ENCODE data around the gene SF3A1.

The SF3A1 gene

DNA sequence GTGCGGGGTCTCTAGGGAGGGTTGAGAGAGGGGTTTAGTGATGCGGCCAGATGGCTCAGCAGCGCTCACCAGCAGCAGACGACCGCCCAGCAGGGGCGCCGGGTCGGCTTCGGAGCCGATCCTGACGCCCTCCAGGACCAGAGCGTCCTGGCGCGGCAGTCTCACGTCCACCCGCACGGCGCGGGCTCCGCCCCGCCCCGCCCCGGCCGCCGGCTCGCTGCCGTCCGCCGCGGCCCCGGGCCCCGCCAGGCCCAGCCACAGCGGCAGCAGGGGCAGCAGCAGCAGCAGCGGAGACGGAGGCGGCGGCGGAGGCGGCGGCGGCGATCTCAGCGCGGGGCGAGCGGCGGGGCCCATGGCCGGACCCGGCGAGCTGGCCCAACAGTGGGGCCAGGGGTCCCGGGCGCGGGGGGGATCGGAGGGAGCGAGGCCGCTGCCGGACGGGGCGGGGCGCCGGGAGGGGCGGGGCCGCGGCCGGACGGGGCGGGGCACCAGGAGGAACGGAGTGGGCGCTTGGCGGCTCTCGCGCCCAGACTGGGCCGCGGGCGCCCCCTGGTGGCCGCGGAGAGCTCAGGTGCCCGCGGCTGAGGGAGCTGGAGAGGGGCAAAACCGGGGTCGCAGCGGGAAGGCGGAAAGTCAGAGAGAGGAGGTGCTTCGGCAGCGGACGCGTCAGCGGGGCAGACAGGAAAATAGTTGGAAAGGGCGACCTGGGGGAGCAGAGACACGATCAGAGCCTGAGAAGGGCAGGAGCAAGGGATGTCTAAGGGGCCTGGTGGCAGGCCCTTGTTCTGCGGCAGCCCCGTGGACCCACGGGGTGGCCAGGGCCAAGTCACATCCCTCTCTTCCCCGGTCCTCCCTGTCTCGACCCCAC is 30.5 kb upstream of the SF3A1 start, which contains the start of gene RNF215:
TSS of gene RNF215 (minus strand) at position 452 of the 868 bp plus-strand sequence. CDS start at position 354, 98 bp downstream.
- in situ Hi-C loops (cut with MboI; ENCODE audit: low sequenced_read_pairs), result loop anchor here (5.0 to 10.0 kb wide), 2 partner anchors 122 to 280 kb away; partner anchors contain the start of gene OSM

DNA sequence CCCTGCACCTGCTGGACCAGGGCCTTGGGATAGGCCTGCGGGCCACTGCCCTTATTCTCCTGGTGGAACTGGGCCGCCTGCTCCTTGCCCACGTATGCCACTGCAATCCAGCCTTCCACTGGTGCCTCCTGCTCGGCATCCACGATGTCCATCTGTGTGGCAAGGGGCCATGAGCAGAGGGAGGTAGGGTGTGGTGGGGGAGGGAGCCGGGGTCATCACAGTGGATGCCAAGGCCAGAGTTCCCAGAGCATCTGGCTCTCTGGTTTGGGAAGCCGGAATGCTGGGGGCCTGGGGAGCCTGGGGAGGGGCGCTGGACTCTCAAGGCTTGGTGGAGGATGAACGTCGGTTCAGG is 29.9 kb upstream of the SF3A1 start:
- in situ Hi-C loops (cut with MboI; ENCODE audit: low sequenced_read_pairs), result loop anchor here (5.0 to 10.0 kb wide), 2 partner anchors 122 to 279 kb away; partner anchors contain the start of gene OSM

- in situ Hi-C loops (cut with MboI; ENCODE audit: low sequenced_read_pairs), result loop anchor here (5.0 to 10.0 kb wide), 2 partner anchors 121 to 279 kb away; partner anchors contain the start of gene OSM
Observed at GRCh38 chr22:30385942-30386341, 29.2 kb upstream of the SF3A1 start.

GRCh38 chr22:30383061-30383460 is 26.4 kb upstream of the SF3A1 start:
- in situ Hi-C loops (cut with MboI; ENCODE audit: low sequenced_read_pairs), result loop anchor here (10.0 kb wide), 1 partner anchor 118 kb away; the partner anchor contains the start of gene OSM

- in situ Hi-C loops (cut with MboI; ENCODE audit: low sequenced_read_pairs), result loop anchor here (10.0 kb wide), 1 partner anchor 118 kb away; the partner anchor contains the start of gene OSM
Observed at GRCh38 chr22:30382340-30382739, 25.6 kb upstream of the SF3A1 start.

DNA sequence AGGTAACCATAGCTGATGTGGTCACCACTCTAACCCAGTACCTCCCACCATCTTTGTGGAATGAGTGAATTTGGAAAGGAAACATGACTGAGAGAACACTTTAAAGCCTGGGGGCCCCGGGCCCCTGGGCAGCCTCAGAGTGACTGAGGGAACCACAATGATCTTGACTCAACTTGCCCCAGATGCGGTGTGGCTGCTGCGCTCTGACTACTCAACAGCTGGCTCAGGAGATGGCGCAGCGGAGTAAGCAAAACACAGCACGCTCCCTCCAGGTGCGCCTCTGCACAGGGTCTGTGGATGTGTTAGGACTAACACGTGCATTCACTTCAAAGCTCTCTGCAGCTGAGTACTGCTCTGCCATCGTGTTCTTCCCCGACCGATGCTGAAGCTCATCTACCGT is 24.6 kb upstream of the SF3A1 start:
- in situ Hi-C loops (cut with MboI; ENCODE audit: low sequenced_read_pairs), result loop anchor here (10.0 kb wide), 1 partner anchor 116 kb away; the partner anchor contains the start of gene OSM

- in situ Hi-C loops (cut with MboI; ENCODE audit: low sequenced_read_pairs), result loop anchor here (10.0 kb wide), 1 partner anchor 115 kb away; the partner anchor contains the start of gene OSM
Observed at GRCh38 chr22:30380011-30380410, 23.3 kb upstream of the SF3A1 start.

- in situ Hi-C loops (cut with MboI; ENCODE audit: low sequenced_read_pairs), result no loop called here
Observed at GRCh38 chr22:30375312-30375849, 18.7 kb upstream of the SF3A1 start.

DNA sequence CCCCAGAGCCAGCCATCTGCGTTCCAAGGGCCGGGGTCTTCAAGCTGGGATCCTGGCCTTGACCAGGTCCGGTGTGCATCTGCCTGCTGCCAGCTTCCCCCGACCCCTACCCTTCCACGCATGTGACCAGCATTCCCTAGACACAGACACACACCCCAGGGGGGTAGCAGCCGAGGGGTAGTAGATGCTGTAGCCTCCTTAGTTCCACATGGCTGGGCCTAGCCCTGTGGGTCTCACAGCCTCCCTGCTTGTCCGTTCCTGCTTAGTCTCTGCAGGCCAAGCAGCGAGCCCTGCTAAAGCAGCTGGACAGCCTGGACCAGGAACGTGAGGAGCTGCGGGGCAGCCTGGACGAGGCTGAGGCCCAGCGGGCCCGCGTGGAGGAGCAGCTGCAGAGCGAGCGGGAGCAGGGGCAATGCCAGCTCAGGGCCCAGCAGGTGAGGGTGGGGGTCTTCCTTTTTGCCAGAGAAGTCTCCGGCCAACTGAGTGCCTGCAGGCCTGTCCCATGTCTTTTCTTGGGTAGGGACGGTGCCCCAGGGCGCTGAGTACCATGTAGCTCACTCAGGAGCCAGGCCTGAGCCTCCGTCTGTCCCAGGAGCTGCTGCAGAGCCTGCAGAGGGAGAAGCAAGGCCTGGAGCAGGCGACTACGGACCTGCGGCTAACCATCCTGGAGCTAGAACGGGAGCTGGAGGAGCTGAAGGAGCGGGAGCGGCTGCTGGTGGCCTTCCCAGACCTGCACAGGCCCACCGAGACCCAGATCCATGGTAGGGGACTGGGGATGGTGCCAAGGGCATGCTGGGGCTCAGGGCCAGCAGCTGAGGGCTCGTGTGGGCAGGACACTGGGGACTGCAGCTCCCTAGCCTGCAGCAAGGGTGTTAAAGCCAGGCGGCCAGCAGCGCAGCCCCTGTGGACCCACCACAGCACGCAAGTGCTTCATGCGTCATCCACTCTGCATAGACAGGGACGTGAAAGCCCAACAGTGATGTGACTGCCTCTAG is 16.9 kb upstream of the SF3A1 start:
- in situ Hi-C loops (cut with MboI; ENCODE audit: low sequenced_read_pairs), result no loop called here

DNA sequence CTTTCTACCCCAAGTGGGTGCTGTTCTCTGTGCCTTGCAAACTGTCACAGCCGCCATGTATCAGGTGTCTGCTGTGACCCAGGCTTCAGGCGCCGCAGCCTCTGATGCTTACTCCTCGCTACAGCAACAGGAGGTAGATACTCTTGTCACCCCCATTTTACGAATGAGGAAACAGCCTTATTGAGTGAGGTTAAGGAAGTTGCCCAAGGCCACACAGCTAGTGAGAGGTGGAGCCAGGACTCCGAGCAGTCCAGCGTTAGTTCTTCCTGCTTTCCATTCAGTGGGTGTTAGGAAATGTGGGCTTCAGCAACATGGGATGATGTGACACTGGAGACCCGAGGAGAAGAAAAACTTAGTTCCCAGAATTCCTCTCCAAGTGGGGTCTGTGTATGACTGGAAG is 16.2 kb upstream of the SF3A1 start:
- in situ Hi-C loops (cut with MboI; ENCODE audit: low sequenced_read_pairs), result no loop called here

- in situ Hi-C loops (cut with MboI; ENCODE audit: low sequenced_read_pairs), result no loop called here
Observed at GRCh38 chr22:30371981-30372380, 15.3 kb upstream of the SF3A1 start.

- in situ Hi-C loops (cut with MboI; ENCODE audit: low sequenced_read_pairs), result no loop called here
Observed at GRCh38 chr22:30371321-30371720, 14.6 kb upstream of the SF3A1 start.

- in situ Hi-C loops (cut with MboI; ENCODE audit: low sequenced_read_pairs), result no loop called here
Observed at GRCh38 chr22:30370641-30371230, 14.0 kb upstream of the SF3A1 start.

- in situ Hi-C loops (cut with MboI; ENCODE audit: low sequenced_read_pairs), result no loop called here
Observed at GRCh38 chr22:30368420-30368819, 11.7 kb upstream of the SF3A1 start.

DNA sequence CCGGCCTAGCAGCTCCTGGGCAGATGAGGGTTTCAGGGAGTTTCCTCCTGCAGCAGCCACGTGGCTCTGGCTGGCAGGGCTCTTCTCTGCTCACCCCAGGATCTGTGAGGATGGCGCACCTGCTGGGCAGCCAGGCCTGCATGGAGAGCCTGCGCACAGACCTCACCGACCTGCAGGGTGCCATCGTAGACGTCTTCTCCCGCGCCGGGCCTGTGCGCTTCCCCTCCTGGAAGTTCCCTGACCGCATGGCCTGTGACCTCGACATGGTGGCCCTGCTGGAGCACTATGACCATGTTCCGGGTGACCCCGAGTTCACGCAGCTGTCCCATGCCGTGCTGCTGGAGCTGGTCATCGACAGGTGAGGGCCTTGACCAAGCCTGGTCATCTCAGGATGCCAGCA is 9.2 kb upstream of the SF3A1 start:
- in situ Hi-C loops (cut with MboI; ENCODE audit: low sequenced_read_pairs), result no loop called here

- in situ Hi-C loops (cut with MboI; ENCODE audit: low sequenced_read_pairs), result no loop called here
Observed at GRCh38 chr22:30362651-30363281, 6.1 kb upstream of the SF3A1 start.

- in situ Hi-C loops (cut with MboI; ENCODE audit: low sequenced_read_pairs), result no loop called here
Observed at GRCh38 chr22:30361916-30362650, 5.4 kb upstream of the SF3A1 start.

DNA sequence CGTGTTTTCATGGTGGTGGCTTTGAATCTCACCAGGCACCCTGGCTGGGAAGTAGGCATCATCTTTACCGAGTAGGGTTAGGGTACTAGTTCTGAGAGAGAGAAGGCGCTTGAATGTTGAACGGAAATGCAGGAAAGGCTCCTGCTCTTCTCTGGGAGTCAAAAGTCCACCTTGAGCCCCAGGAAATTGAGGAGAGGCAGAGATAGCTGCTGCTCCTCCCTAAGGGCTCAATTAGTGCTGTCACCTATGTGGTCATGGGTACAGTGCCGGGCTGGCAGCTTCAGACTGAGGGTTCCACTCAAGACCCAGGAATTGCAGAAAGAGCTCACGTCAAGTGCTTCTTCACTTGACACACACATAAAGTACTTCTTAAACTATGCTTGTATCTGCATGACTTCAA is 1.8 kb upstream of the SF3A1 start:
- in situ Hi-C loops (cut with MboI; ENCODE audit: low sequenced_read_pairs), result no loop called here

GRCh38 chr22:30357650-30358215 is 1.0 kb upstream of the SF3A1 start:
- in situ Hi-C loops (cut with MboI; ENCODE audit: low sequenced_read_pairs), result no loop called here
